PC-9 (cell line): ENCODE data around the gene HIBADH. TPM values are rescaled to one million over a fixed set of nuclear protein-coding genes. Genes with fewer than 3 reads are reported as not detected.

Source experiments
- BruUV-seq: library from RNA; stranded (reverse); fragments of 400-500 nt; replicated peaks from 2 replicates; lab custom pipeline; 2021; lab: Mats Ljungman, UMichigan
- CTCF ChIA-PET: fragments of 300-600 bp; sonication (Branson Sonifier 250); formaldehyde crosslinking; loops from one replicate; lab custom pipeline; 2022; ENCODE audit warnings: antibody characterized with exemption; lab: Charles Lee
- POLR2A ChIA-PET: fragments of 300-600 bp; sonication (Branson Sonifier 250); formaldehyde crosslinking; loops from one replicate; lab custom pipeline; 2022; ENCODE audit warnings: antibody characterized with exemption; ENCODE audit not compliant: unreplicated experiment; lab: Charles Lee
- DNase-seq, 2 experiments: peaks; one replicate each; pipeline versions ENCODE4 v3.0.0 to v3.0.0-alpha.2; 2015 to 2022; ENCODE audit warnings: mixed read lengths in 1 of 2
- H2AFZ ChIP-seq: fragments of 200-600 bp; sonication (generic); 2 replicates; pipeline ENCODE4 v1.8.1; 2017; ENCODE audit warnings: antibody characterized with exemption
- H3F3A ChIP-seq: fragments of 200-600 bp; sonication (generic); 2 replicates; pipeline ENCODE4 v1.8.1; 2017; ENCODE audit warnings: antibody characterized with exemption, mild to moderate bottlenecking, low read depth; ENCODE audit not compliant: insufficient read depth
- H3K27ac ChIP-seq: fragments of 200-600 bp; sonication (generic); 2 replicates; pipeline ENCODE4 v1.6.1; 2016; ENCODE audit warnings: mixed run types
- H3K27me3 ChIP-seq: fragments of 200-600 bp; sonication (generic); 2 replicates; pipeline ENCODE4 v1.6.1; 2016; ENCODE audit warnings: low read depth, mixed run types; ENCODE audit not compliant: insufficient read depth
- H3K36me3 ChIP-seq: fragments of 200-600 bp; sonication (generic); 2 replicates; pipeline ENCODE4 v1.6.1; 2016; ENCODE audit warnings: low read depth, mixed run types
- H3K4me1 ChIP-seq: fragments of 200-600 bp; sonication (generic); replicated peaks from 2 replicates; pipeline ENCODE4 v1.6.1; 2016; ENCODE audit warnings: mixed run types; ENCODE audit not compliant: insufficient read depth
- H3K4me2 ChIP-seq: fragments of 200-600 bp; sonication (generic); 2 replicates; pipeline ENCODE4 v1.6.1; 2017; ENCODE audit warnings: mixed run types
- H3K4me3 ChIP-seq: fragments of 200-600 bp; sonication (generic); 2 replicates; pipeline ENCODE4 v1.6.1; 2016; ENCODE audit warnings: mixed run types
- H3K79me2 ChIP-seq: fragments of 200-600 bp; sonication (generic); 2 replicates; pipeline ENCODE4 v1.6.1; 2017; ENCODE audit warnings: low read depth, mixed run types
- H3K9me2 ChIP-seq: fragments of 200-600 bp; sonication (generic); 2 replicates; pipeline ENCODE4 v1.8.1; 2017; ENCODE audit warnings: mild to moderate bottlenecking; ENCODE audit not compliant: insufficient read depth
- H3K9me3 ChIP-seq: fragments of 200-600 bp; sonication (generic); 2 replicates; pipeline ENCODE4 v1.8.1; 2016; ENCODE audit warnings: low read depth; ENCODE audit not compliant: insufficient read depth
- H4K20me1 ChIP-seq: fragments of 200-600 bp; sonication (generic); 2 replicates; pipeline ENCODE4 v1.8.1; 2017; ENCODE audit not compliant: insufficient read depth
- CTCF ChIP-seq: fragments of 200-600 bp; sonication (generic); conservative IDR thresholded peaks from 2 replicates; pipeline ENCODE4 v1.6.1; 2017; ENCODE audit warnings: mixed run types, antibody characterized with exemption, mild to moderate bottlenecking, moderate library complexity
- EZH2 ChIP-seq: fragments of 200-600 bp; sonication (generic); IDR thresholded peaks from 2 replicates; pipeline ENCODE4 v1.8.0; 2017; ENCODE audit warnings: antibody characterized with exemption, low read depth
- intact Hi-C: fragments of 100-400 bp; cut with micrococcal nuclease; formaldehyde crosslinking; loops from one replicate; pipeline ENCODE4 v1.10.0; 2022; ENCODE audit not compliant: unreplicated experiment
- total RNA-seq: library from RNA; stranded (reverse); gene quantifications from 2 replicates; pipeline ENCODE4 v1.2.3, GENCODE V29; 2021

The HIBADH gene
- total RNA-seq, 1 experiment from 2014 or later: 73.9 TPM

- H3K27ac ChIP-seq: no peak overlapping the region
- no peaks in the 10 kb centered on the region for H3K27me3 ChIP-seq
- no peaks in the 10 kb centered on the region; the same call in 1 of the 2 replicates for H4K20me1 ChIP-seq
- ChIA-PET POLR2A (interaction anchor here (0.8 kb wide), 1 partner anchor 509 kb away, joined by 5 read pairs; no protein-coding TSS in a partner anchor), CTCF (interaction anchor here (0.6 to 1.0 kb wide), 2 partner anchors 10 to 19 kb away, joined by 3 read pairs; no protein-coding TSS in a partner anchor)
- TF ChIP-seq CTCF (no peak), EZH2 (no peak)
- no peaks in the 10 kb centered on the region for H3K79me2 ChIP-seq
- 0 out of 2 replicates have a peak, but pooled peaks cover 3% of the 10 kb centered on the region for H3K9me2 ChIP-seq
- no peaks in the 10 kb centered on the region for H3K4me1 ChIP-seq
- H3K4me3 ChIP-seq: no peak overlapping the region
- intact Hi-C loops: no loop called here
- no peaks in the 10 kb centered on the region for H3K9me3 ChIP-seq
- H3F3A ChIP-seq: no peaks in the 10 kb centered on the region
- no peak for DNase-seq
- no TSS peak for BruUV-seq
- H2AFZ ChIP-seq: no peak overlapping the region
- H3K36me3 ChIP-seq: no peaks in the 10 kb centered on the region
- no peak overlapping the region for H3K4me2 ChIP-seq
Observed at GRCh38 chr7:27587429-27587828, 75.3 kb downstream of the HIBADH start.

GRCh38 chr7:27586825-27587224, 75.9 kb downstream of the HIBADH start:
- H3K36me3 ChIP-seq: no peaks in the 10 kb centered on the region
- intact Hi-C loops: no loop called here

GRCh38 chr7:27585781-27586447, 76.8 kb downstream of the HIBADH start:
- 0 out of 2 replicates have a peak, but pooled peaks cover 3% of the 10 kb centered on the region for H3K9me2 ChIP-seq
- H3K4me3 ChIP-seq: no peak overlapping the region
- H3F3A ChIP-seq: no peaks in the 10 kb centered on the region
- no peaks in the 10 kb centered on the region for H3K36me3 ChIP-seq
- no peak overlapping the region for H3K4me2 ChIP-seq
- no peaks in the 10 kb centered on the region for H3K4me1 ChIP-seq
- intact Hi-C loops: no loop called here
- TF ChIP-seq EZH2 (no peak), CTCF (no peak)
- H3K9me3 ChIP-seq: no peaks in the 10 kb centered on the region
- H3K79me2 ChIP-seq: no peaks in the 10 kb centered on the region
- ChIA-PET CTCF (no interaction called here), POLR2A (no interaction called here)
- no peaks in the 10 kb centered on the region; the same call in 1 of the 2 replicates for H4K20me1 ChIP-seq
- no peak overlapping the region for H3K27ac ChIP-seq
- H3K27me3 ChIP-seq: no peaks in the 10 kb centered on the region
- no TSS peak for BruUV-seq
- no peak overlapping the region for H2AFZ ChIP-seq
- DNase-seq: no peak

More at GRCh38 chr7:27586825-27587224, 75.9 kb downstream of the HIBADH start:
- no peak overlapping the region for H2AFZ ChIP-seq
- no peak overlapping the region for H3K27ac ChIP-seq
- H3K79me2 ChIP-seq: no peaks in the 10 kb centered on the region
- TF ChIP-seq CTCF (no peak), EZH2 (no peak)
- no peak overlapping the region for H3K4me3 ChIP-seq
- no peaks in the 10 kb centered on the region for H3F3A ChIP-seq
- H3K27me3 ChIP-seq: no peaks in the 10 kb centered on the region
- H3K9me2 ChIP-seq: 0 out of 2 replicates have a peak, but pooled peaks cover 3% of the 10 kb centered on the region
- no TSS peak for BruUV-seq
- no peaks in the 10 kb centered on the region for H3K4me1 ChIP-seq
- no peaks in the 10 kb centered on the region for H3K9me3 ChIP-seq
- no peak overlapping the region for H3K4me2 ChIP-seq
- DNase-seq: no peak
- no peaks in the 10 kb centered on the region; the same call in 1 of the 2 replicates for H4K20me1 ChIP-seq
- ChIA-PET CTCF (interaction anchor here (1.0 kb wide), 1 partner anchor 20 kb away, joined by 3 read pairs; no protein-coding TSS in a partner anchor), POLR2A (interaction anchor here (0.8 kb wide), 1 partner anchor 510 kb away, joined by 5 read pairs; no protein-coding TSS in a partner anchor)
